Common myeloid progenitor, CD34-positive (primary cell): Measurements from ENCODE around the gene C11orf68.
A peak's percentile ranks its signal among the peaks of the same experiment; 100 is the strongest.

Experiments used
- CTCF ChIA-PET: fragments of 350-600 bp; sonication (Branson Sonifier 250); formaldehyde crosslinking; loops from one replicate; lab custom pipeline; 2021; ENCODE audit warnings: antibody characterized with exemption; lab: Charles Lee
- POLR2A ChIA-PET: fragments of 350-600 bp; sonication (Branson Sonifier 250); formaldehyde crosslinking; loops from one replicate; lab custom pipeline; 2021; ENCODE audit warnings: antibody characterized with exemption; lab: Charles Lee
- DNase-seq, 3 donors: peaks; one replicate each; pipeline versions ENCODE4 v3.0.0 to v3.0.0-alpha.2; 2013
- H3K27ac ChIP-seq, 2 experiments: 1 replicate in 1 of 2; 2 replicates in 1 of 2; pipeline ENCODE4 v1.7.0; 2013; ENCODE audit warnings: inconsistent platforms in 2 of 2, low read length in 2 of 2, mild to moderate bottlenecking in 2 of 2, low read depth in 1 of 2, moderate library complexity in 1 of 2; ENCODE audit not compliant: severe bottlenecking in 2 of 2, insufficient read depth in 1 of 2, poor library complexity in 1 of 2
- H3K27me3 ChIP-seq, 5 experiments: replicated peaks in 2 of 5; 1 replicate in 3 of 5; 2 replicates in 2 of 5; pipeline versions ENCODE4 v1.6.1 to v1.7.0; 2013; ENCODE audit warnings: low read length in 4 of 5, mild to moderate bottlenecking in 2 of 5, moderate library complexity in 2 of 5, inconsistent platforms in 1 of 5; ENCODE audit not compliant: insufficient read depth in 5 of 5, control insufficient read depth in 4 of 5
- H3K36me3 ChIP-seq, 4 experiments: 1 replicate in 2 of 4; 2 replicates in 2 of 4; pipeline versions ENCODE4 v1.6.1 to v1.7.0; 2013; ENCODE audit warnings: low read length in 3 of 4, control low read depth in 1 of 4, mild to moderate bottlenecking in 1 of 4; ENCODE audit not compliant: control insufficient read depth in 4 of 4, insufficient read depth in 4 of 4
- H3K4me1 ChIP-seq, 4 experiments: 1 replicate in 3 of 4; 2 replicates in 1 of 4; pipeline versions ENCODE4 v1.6.1 to v1.7.1; 2013; ENCODE audit warnings: low read length in 3 of 4, mild to moderate bottlenecking in 3 of 4, control low read depth in 1 of 4, inconsistent platforms in 1 of 4, moderate library complexity in 1 of 4; ENCODE audit not compliant: control insufficient read depth in 4 of 4, insufficient read depth in 4 of 4; ENCODE audit errors: control extremely low read depth in 1 of 4
- H3K4me3 ChIP-seq, 7 experiments: 1 replicate in 4 of 7; 2 replicates in 3 of 7; pipeline versions ENCODE4 v1.5.1 to v1.7.0; 2013; ENCODE audit warnings: mild to moderate bottlenecking in 7 of 7, low read length in 6 of 7, moderate library complexity in 6 of 7, inconsistent platforms in 2 of 7, low read depth in 2 of 7, control low read depth in 1 of 7; ENCODE audit not compliant: insufficient read depth in 4 of 7, control insufficient read depth in 1 of 7; ENCODE audit errors: extremely low read depth in 1 of 7
- H3K9me3 ChIP-seq, 5 experiments: 1 replicate in 4 of 5; 2 replicates in 1 of 5; pipeline versions ENCODE4 v1.6.1 to v1.7.1; 2013; ENCODE audit warnings: low read length in 4 of 5, mild to moderate bottlenecking in 2 of 5, inconsistent platforms in 1 of 5, low read depth in 1 of 5, moderate library complexity in 1 of 5; ENCODE audit not compliant: control insufficient read depth in 4 of 5, insufficient read depth in 2 of 5; ENCODE audit errors: control extremely low read depth in 1 of 5
- WGBS: methylation state at CpG from one replicate; pipeline ENCODE4 v1.1.5; 2013; ENCODE audit not compliant: insufficient coverage; 5-methylcytosine and 5-hydroxymethylcytosine counted together

C11orf68 gene

GRCh38 chr11:65945430-65945911 is 26.6 kb upstream of the C11orf68 start, which contains the start of gene TSGA10IP:
Gene TSGA10IP, plus strand, starts transcription at chr11:65945480. Its CDS starts 196 bp downstream, at chr11:65945676.
- Histone ChIP-seq H3K9me3 (no peaks in the 10 kb centered on the region), H3K4me1 (peaks cover 0 to 18% (median 4%) of the 10 kb centered on the region in 4 experiments), H3K27me3 (no peaks in the 10 kb centered on the region), H3K36me3 (no peaks in the 10 kb centered on the region), H3K27ac (no peak within 1 kb of the TSS), H3K4me3 (no peak within 1 kb of the TSS)
- DNase-seq = no peak
- 94% methylated on average over 13 of the region's 13 CpGs for WGBS
- ChIA-PET CTCF (no interaction called here), POLR2A (no interaction called here)

GRCh38 chr11:65944767-65945166 is 25.9 kb upstream of the C11orf68 start:
- CTCF ChIA-PET = interaction anchor here (1.4 kb wide), 1 partner anchor 13 kb away, joined by 5 read pairs; no protein-coding TSS in a partner anchor
- DNase-seq = no peak
- peaks cover 0 to 18% (median 4%) of the 10 kb centered on the region in 4 experiments for H3K4me1 ChIP-seq
- H3K36me3 ChIP-seq = no peaks in the 10 kb centered on the region
- POLR2A ChIA-PET = no interaction called here
- no peak overlapping the region for H3K27ac ChIP-seq
- 97% methylated on average over 4 of the region's 8 CpGs for WGBS
- no peaks in the 10 kb centered on the region for H3K9me3 ChIP-seq
- no peaks in the 10 kb centered on the region for H3K27me3 ChIP-seq
- no peak overlapping the region for H3K4me3 ChIP-seq

GRCh38 chr11:65944191-65944590 is 25.3 kb upstream of the C11orf68 start:
- ChIA-PET POLR2A (no interaction called here), CTCF (interaction anchor here (0.8 to 1.6 kb wide), 3 partner anchors 9 to 16 kb away, joined by 3 to 6 read pairs (median 5); no protein-coding TSS in a partner anchor)
- no peak for DNase-seq

GRCh38 chr11:65942531-65942930 is 23.7 kb upstream of the C11orf68 start:
- Histone ChIP-seq H3K36me3 (no peaks in the 10 kb centered on the region), H3K4me1 (peaks cover 0 to 18% (median 4%) of the 10 kb centered on the region in 4 experiments), H3K4me3 (no peak overlapping the region), H3K27ac (no peak overlapping the region), H3K9me3 (no peaks in the 10 kb centered on the region), H3K27me3 (no peaks in the 10 kb centered on the region)
- CTCF ChIA-PET = interaction anchor here (1.0 to 1.6 kb wide), 2 partner anchors 10 to 11 kb away, joined by 4 to 6 read pairs; no protein-coding TSS in a partner anchor
- no peak for DNase-seq
- WGBS = 95% methylated on average over 6 of the region's 7 CpGs
- POLR2A ChIA-PET = no interaction called here

More at GRCh38 chr11:65944191-65944590, 25.3 kb upstream of the C11orf68 start:
- 100% methylated on average over 6 of the region's 8 CpGs for WGBS
- Histone ChIP-seq H3K4me1 (peaks cover 0 to 18% (median 4%) of the 10 kb centered on the region in 4 experiments), H3K27ac (no peak overlapping the region), H3K9me3 (no peaks in the 10 kb centered on the region), H3K27me3 (no peaks in the 10 kb centered on the region), H3K36me3 (no peaks in the 10 kb centered on the region), H3K4me3 (no peak overlapping the region)

GRCh38 chr11:65941720-65942310 is 23.0 kb upstream of the C11orf68 start:
- Histone ChIP-seq H3K27ac (no peak overlapping the region), H3K36me3 (no peaks in the 10 kb centered on the region), H3K27me3 (no peaks in the 10 kb centered on the region), H3K4me1 (peaks cover 0 to 18% (median 4%) of the 10 kb centered on the region in 4 experiments), H3K9me3 (no peaks in the 10 kb centered on the region), H3K4me3 (no peak overlapping the region)
- CTCF ChIA-PET = interaction anchor here (1.0 to 1.2 kb wide), 2 partner anchors 10 to 16 kb away, joined by 3 to 4 read pairs; no protein-coding TSS in a partner anchor
- POLR2A ChIA-PET = no interaction called here
- DNase-seq = no peak
- WGBS = 83% methylated on average over 6 of the region's 9 CpGs

GRCh38 chr11:65937766-65938165 is 18.9 kb upstream of the C11orf68 start:
- DNase-seq = no peak
- no peak overlapping the region for H3K27ac ChIP-seq
- H3K4me1 ChIP-seq = peaks cover 0 to 18% (median 4%) of the 10 kb centered on the region in 4 experiments
- ChIA-PET CTCF (interaction anchor here (0.9 to 1.7 kb wide), 3 partner anchors 9 to 47 kb away, joined by 5 read pairs; partner anchors contain the start of gene CCDC85B), POLR2A (no interaction called here)
- no peak overlapping the region for H3K4me3 ChIP-seq
- WGBS = 58% methylated on average over 3 of the region's 4 CpGs
- no peaks in the 10 kb centered on the region for H3K36me3 ChIP-seq
- no peaks in the 10 kb centered on the region for H3K9me3 ChIP-seq
- no peaks in the 10 kb centered on the region for H3K27me3 ChIP-seq

GRCh38 chr11:65934014-65934413 is 15.2 kb upstream of the C11orf68 start:
- CTCF ChIA-PET = interaction anchor here (0.6 to 3.6 kb wide), 4 partner anchors 26 to 544 kb away, joined by 3 to 34 read pairs (median 4); partner anchors contain the start of genes CCDC85B and FIBP
- peak; percentile 56 to 84 (median 64) for DNase-seq
- Histone ChIP-seq H3K4me1 (peaks cover 0 to 20% (median 19%) of the 10 kb centered on the region in 4 experiments), H3K36me3 (no peaks in the 10 kb centered on the region), H3K4me3 (no peak overlapping the region), H3K27me3 (no peaks in the 10 kb centered on the region), H3K27ac (no peak overlapping the region), H3K9me3 (no peaks in the 10 kb centered on the region)
- POLR2A ChIA-PET = no interaction called here
- no CpG with 5 or more reads among the region's 4 CpGs for WGBS
